GM20431 (cell line): Measurements from ENCODE around the gene LHX2.

Experiments used
- in situ Hi-C: fragments of 300-500 bp; cut with MseI, MboI; formaldehyde crosslinking; loops from one replicate; pipeline ENCODE4 v1.15.0; 2020; ENCODE audit warnings: low sequenced_read_pairs; ENCODE audit not compliant: unreplicated experiment

Gene LHX2

DNA sequence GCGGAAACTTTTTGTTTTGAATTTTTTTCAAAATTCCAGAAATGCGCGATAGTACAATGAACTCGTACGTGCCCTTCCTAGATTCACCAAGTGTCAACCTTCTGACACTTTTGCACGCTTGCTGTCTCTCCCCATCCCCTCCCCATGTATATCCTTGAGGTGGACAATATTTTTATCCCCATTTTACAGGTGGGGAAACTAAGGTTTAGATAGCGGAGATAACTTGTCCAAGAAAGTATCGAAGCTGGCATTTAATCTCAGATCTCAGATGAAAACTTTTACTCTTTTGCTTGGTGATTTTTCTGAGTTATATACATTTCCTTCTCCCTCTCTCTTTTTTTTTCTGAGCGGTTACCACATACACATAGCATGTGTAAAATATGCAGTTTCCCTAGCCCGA lies 34.6 kb downstream of the LHX2 start:
- in situ Hi-C loops = loop anchor here (25.0 kb wide), 1 partner anchor 509 kb away; no protein-coding TSS in a partner anchor

DNA sequence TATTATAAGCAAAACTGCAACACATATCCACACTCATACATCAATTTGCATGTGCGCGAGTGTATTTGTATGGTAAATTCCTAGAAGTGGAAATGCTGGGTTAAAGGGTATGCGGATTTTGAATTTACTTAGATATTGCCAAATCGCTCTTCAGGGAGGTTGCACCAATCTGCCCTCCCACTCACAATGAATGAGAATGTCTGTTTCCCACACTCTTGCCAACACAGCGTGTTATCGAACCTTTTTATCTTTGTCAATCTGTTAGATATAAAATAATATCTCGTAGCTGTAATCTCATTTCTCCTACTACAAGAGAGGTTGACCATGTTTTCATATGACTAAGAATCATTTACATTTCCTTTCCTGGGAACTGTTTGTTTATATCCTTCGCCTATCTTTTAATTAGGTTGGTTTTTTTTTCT lies 35.7 kb downstream of the LHX2 start:
- in situ Hi-C loops = loop anchor here (25.0 kb wide), 1 partner anchor 510 kb away; no protein-coding TSS in a partner anchor

DNA sequence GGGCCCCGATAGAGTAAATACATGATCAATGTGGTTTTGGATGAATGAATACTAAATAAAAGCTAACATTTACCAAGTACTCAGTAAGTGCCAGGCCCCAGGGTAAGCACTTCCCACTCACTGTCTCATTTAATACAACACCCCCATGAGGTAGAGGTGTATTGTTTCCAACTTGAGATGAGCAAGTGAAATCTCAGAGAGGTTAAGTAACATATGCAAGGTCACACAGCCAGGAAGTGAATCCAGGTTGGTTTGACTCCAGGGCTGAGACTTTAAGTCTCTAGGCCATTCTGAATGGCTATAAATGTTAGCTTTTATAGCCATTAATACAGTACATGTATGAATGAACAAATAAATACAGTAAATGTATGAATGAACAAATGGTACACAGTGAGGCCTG lies 39.4 kb downstream of the LHX2 start:
- in situ Hi-C loops = no loop called here

DNA sequence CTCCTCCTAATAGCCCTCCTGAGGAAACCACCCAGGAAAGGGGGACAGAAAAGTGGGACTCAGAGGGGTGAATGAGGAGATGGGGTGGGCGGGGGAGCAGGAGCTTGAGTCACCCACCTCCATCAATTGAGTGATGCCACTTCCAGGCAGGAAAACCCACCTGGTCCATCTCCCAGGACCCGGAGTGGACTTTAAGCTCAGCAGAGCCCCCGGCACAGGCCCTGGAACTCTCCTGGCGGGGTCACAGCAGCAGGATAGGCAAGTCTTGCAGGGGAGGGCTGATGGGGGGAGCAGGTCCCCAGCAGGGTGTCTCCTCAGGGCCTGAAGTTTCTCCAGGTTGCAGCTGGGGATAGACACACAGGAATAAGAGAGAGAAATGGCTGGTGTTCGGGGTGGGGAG lies 40.8 kb downstream of the LHX2 start:
- in situ Hi-C loops = no loop called here

DNA sequence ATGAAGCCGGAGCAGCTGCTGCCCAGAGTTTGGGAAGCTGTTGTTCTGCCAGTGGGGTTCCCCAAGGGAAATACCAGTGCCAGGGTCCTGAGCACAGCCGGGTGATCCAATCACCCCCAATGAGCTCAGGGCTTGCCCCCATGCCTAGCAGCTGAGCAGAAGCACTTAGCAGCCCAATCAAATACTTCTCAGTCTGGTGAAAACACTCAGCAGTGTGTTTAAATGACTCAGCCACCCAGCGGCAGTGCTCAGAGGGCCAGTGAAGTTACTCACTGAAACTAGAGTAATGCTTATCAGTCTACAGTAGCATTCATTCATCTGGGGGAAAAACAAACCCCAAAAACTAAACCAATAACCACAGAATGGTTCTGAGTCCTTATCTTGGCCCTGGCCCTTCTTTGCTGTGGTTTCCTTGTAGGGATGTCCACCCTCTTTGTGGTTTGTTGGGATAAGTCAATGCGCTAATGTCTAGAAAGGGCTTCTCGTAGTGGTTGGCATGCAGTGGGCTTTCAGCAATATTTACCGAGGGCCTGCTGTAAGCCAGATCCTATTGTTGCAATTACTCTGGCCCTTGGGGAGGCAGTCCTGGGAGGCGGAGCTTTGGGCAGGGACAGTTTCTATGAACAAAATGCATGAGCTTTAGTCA lies 43.1 kb downstream of the LHX2 start:
- in situ Hi-C loops = no loop called here

DNA sequence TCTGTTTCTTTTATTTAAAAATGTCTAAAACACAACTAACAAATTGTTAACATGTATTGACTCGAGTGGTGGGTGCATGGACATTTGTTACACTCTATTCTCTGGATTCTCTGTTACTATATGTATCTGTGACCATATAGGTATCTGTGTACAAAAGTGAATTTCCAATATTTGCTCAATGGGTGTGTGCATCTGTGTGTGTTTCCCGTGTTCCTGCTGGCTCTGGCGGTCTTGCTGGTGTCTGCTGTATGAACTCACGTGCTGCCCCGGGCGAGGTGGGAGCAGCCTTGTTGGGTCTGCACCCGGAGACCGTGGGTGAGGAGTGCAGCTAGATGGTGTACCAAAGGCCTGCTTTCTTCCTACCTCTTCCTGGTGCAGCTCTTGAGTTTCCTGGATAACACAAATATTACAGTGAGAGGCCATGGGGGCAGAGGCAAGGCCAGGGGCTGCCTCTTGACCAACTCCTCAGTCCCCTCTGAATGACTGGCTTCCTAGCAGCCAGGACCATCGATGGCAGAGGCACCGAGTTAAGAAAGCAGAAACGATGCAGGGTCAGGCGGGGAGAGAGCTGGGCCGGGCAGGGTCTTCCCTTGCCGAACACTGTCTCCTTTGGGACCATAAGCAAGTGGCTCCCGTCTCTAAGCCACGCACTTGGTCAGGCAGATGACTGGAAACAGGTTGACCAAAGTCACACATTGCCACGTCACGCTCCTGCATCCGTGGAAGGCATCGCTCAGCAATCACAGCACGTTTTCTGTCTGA lies 49.5 kb downstream of the LHX2 start:
- in situ Hi-C loops = no loop called here

DNA sequence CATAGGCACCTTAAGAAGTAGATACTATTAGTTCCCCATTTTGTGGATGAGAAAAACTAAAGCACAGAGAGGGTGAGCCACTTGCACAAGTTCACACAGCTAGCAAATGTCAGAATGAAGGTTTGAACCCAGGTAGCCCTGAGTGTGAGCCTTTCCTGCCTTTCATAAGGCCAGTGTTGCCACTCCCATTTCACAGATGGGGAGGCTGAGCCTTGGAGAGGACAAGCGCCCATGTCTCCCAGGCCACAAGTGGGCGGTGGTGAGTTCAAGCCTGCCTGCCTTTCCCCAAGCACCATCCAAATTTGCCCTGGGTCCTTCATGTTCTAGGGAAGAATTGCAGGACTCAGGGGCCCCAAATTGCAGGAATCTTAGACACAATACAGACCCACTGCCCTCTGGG lies 50.6 kb downstream of the LHX2 start:
- in situ Hi-C loops = no loop called here

DNA sequence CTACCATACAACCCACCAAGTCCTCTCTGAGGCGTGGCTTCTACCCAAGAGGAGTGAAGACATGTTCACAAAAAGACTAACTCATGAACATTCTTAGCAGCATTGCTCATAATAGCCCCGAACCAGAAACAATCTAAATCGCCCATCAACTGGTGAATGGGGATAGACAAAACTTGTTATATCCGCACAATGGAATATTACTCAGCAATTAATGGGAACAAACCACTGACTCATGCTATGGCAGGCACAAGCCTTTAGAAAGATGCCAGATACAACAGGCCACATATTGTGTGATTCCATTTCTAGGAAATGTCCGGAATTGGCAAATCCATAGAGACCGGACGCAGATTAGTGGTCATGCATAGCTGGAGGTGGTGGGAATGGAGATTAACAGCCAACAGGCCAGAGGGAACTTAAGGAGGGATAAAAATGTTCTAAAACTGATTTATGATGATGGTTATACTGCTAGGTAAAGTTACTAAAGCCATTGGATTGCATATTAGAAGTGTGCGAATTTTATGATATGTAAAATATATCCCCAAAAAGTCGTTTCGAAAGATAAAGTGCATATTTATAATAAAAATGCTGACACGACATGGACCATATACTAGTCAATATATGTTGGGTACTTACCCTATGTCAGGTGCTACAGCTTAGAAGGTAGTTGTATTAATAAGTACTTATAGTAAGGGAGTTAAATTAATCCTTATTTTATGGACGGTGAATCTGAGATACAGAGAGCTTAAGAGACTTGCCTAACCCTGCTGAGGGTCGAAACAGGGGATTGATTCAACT lies 55.4 kb downstream of the LHX2 start:
- in situ Hi-C loops = no loop called here

DNA sequence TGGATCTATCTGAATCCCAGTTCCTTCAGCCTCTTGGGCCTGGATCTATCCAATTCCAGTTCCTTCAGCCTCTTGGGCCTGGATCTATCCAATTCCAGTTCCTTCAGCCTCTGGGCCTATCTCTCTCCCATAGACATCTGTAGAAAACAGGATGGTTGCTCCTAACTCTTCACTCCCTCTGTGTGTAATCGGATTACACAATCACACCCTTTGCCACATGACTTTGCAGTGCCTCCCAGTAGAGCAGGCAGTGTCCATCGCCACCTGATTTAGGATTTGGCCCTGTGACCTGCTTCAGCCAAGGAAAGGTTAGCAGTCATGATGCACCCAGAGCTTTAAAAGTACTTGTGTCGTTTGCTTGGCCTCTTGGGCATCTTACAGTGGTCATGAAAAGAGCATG lies 56.7 kb downstream of the LHX2 start:
- in situ Hi-C loops = no loop called here

DNA sequence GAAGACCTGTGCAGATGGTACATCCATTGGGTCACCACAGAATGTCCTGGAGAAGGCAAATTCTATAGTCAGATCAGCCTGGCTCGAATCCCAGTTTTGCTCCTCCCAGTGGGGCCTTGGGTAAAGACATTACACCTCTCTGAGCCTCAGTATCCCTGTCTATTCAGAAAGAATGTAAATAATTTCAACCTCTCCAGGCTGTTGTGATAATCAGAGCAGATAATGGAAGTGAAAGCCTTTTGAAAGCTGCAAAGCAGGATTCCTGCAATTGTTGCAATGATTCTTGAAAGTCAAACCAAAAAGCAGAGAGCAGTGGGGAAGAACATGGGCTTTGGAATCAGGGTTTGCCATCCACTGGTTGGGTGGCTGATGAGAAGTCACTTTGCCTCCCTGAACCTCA lies 63.2 kb downstream of the LHX2 start:
- in situ Hi-C loops = no loop called here

DNA sequence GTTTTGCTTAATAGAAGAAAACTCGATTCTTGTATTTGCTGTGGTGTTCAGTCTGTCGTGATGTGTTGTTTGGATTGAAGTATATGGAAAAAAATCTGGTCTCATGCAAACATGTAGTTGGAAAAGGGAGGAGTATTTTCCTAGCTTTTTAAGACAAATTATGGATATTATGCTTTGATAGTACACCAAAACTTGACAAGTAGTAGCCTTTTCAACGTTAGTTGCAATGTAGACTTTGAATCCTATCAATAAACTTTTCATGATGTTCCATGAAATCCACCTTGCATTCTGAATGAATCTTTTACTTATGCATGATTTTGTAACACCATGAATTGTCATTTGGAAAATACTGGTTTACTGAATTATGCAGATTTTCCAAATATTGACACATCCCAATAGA lies 64.2 kb downstream of the LHX2 start:
- in situ Hi-C loops = no loop called here

DNA sequence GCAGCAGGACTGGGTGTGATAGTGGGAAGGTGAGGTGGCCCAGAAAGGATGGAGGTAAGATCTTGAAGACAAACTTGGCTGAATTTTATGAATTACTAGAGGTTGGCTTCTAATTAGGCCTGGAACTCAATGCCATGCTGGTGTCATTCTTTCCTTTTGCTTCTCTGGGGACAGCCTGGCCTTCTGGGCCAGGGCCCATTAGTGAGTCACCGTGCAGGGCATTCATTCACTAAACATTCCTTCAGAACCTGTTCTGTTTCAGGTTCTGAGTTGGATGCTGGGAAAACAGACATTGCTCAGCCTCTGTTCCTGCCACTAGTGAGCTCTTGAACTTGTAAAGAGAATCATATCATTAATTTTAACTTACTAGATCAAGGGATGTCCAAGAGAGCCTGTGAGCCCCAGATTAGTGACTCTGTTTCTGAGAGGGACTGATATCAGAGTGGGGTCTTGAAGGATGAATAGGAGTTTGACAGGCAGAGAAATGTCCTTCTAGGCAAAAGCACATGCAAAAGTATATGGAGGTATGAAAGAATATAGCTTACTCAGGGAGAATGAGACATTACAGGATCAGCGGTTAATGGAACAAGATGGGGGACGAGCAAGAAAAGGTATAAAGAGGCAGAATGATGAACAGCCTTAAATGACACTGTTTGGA lies 66.5 kb downstream of the LHX2 start:
- in situ Hi-C loops = no loop called here

DNA sequence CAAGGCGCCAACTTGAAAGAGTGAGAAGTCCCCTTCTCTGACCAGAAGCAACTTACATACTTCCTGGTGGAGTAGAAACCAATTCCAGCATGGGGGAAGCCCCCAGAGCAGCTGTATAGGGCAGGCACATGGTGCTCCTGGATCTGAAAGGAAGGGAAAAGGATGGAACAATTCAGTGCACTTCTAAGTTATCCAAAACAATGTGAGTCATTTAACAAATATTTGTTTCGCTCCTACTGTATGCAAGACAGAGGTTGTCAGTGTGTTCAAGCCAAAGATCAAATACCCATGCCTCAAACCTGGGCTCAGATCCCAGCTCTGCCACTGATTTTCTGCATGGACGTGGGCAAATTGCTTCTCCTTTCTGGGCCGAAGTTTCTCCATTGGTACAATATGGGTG lies 67.1 kb downstream of the LHX2 start:
- in situ Hi-C loops = no loop called here

DNA sequence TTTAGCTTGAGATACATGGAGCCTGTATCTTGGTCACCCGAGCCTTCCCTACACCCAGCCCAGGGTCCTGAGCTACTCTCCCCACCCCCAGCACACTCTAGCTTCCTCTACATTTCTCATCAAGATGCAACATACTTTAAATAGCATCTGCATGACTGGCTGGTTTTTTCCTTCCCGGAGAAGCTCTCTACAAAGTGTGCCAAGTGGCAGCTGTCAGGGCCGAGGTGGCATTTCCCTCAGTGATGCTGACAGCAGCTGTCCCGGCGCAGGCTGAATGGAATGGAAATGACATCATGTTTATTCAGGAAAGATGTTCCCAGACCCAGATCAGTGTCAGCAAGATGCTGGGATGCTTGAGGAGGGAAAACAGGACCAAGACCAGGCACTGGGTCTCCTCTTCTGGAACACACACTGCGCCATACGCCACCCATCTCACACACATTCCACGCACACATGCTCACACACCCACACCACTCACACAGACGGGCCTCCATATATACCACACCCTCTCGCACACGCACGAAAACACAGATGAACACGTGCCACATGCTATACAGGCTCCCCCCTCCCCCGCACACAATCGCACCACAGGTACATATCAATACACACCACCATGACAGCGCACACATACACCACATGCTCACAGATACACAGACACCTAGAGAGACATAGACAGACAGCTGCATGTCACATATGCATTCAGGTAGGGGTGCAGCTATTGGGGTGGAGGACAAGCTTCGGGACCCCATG lies 67.8 kb downstream of the LHX2 start:
- in situ Hi-C loops = no loop called here

DNA sequence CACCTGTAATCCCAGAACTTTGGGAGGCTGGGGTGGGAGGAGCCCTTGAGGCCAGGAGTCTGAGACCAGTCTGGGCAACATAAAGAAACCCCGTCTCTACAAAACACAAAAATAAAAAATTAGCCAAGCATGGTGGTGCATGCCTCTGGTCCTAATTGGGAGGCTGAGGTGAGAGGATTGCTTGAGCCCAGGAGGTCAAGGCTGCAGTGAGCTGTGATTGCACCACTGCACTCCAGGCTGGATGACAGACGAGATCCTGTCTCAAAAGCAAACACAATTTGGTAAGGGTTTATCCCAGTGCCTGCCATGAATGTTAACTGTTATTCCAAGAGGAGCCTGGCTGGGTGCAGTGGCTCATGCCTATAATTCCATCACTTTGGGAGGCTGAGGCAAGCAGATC lies 71.1 kb downstream of the LHX2 start:
- in situ Hi-C loops = no loop called here
